Ishikawa (cell line): ENCODE data around the gene FLII.

Experiments
- EGR1 ChIP-seq: IDR thresholded peaks from 2 replicates; pipeline ENCODE4 v1.6.1; 2012
- EP300 ChIP-seq: IDR thresholded peaks from 2 replicates; pipeline ENCODE4 v1.6.1; 2012; ENCODE audit warnings: borderline replicate concordance
- FOXM1 ChIP-seq: IDR thresholded peaks from 2 replicates; pipeline ENCODE4 v1.6.1; 2012; ENCODE audit warnings: low read depth, borderline replicate concordance
- RAD21 ChIP-seq: IDR thresholded peaks from 2 replicates; pipeline ENCODE4 v1.6.1; 2012; ENCODE audit warnings: low read depth
- TAF1 ChIP-seq: IDR thresholded peaks from 2 replicates; pipeline ENCODE4 v1.6.1; 2012; ENCODE audit warnings: low read depth, mild to moderate bottlenecking
- TCF12 ChIP-seq: IDR thresholded peaks from 2 replicates; pipeline ENCODE4 v1.6.1; 2012; ENCODE audit warnings: low read depth
- YY1 ChIP-seq: IDR thresholded peaks from 2 replicates; pipeline ENCODE4 v1.6.1; 2012; ENCODE audit warnings: low read depth
- TF ChIP-seq, protein P1 (sequence below): IDR thresholded peaks from 2 replicates; pipeline ENCODE4 v1.6.1; 2012
- TF ChIP-seq, protein P2 (sequence below): IDR thresholded peaks from 2 replicates; pipeline ENCODE4 v1.6.1; 2012

DNA sequence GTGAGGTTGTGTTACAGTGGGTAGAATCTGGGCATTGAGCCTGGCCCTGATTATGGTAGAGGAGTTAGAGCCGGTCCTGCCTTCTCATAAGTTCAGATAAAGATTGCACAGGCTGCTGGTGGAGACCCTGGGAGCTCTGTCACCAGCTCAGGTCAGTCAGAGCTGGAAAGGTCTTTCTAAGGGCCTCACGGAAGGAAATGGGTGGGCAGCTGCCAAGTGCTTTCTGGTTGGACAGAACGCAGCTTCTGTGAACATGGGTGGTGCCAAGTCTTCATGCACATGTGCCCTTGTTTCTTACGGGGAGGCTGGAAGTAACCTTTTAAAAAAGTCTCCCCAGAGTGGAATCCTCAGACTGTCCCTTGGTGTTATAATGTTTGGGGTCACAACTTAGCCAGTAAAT is 60.0 kb downstream of the FLII start:
- TF ChIP-seq RAD21 (no peak), TAF1 (no peak), YY1 (no peak), TCF12 (no peak), FOXM1 (no peak), EP300 (no peak), EGR1 (no peak)
- TF ChIP-seq, protein P1, sequence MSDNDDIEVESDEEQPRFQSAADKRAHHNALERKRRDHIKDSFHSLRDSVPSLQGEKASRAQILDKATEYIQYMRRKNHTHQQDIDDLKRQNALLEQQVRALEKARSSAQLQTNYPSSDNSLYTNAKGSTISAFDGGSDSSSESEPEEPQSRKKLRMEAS: no peak
- TF ChIP-seq, protein P2, sequence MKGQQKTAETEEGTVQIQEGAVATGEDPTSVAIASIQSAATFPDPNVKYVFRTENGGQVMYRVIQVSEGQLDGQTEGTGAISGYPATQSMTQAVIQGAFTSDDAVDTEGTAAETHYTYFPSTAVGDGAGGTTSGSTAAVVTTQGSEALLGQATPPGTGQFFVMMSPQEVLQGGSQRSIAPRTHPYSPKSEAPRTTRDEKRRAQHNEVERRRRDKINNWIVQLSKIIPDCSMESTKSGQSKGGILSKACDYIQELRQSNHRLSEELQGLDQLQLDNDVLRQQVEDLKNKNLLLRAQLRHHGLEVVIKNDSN: no peak
